ENCODE results near the gene FYB1. TPM values are rescaled to one million over a fixed set of nuclear protein-coding genes. Genes with fewer than 3 reads are reported as not detected.

The FYB1 gene
- total RNA-seq, 1 donor from 2014 or later: not detected

- H3K9me3 Mint-ChIP-seq: no peaks in the 10 kb centered on the region
- H3K27ac Mint-ChIP-seq (ENCODE audit: unreplicated experiment): no peak overlapping the region
Observed at GRCh38 chr5:39202597-39203274, 16.6 kb downstream of the FYB1 start.

GRCh38 chr5:39201781-39202596, 17.4 kb downstream of the FYB1 start:
- DNase-seq (ENCODE audit: low read depth, low spot score): no peak
- no peak overlapping the region for H3K4me3 Mint-ChIP-seq
- no peak for TF ChIP-seq CTCF (conservative IDR thresholded peaks at IDR 0.05)
- H3K4me1 Mint-ChIP-seq: peaks cover 7% of the 10 kb centered on the region
- H3K9me3 Mint-ChIP-seq: no peaks in the 10 kb centered on the region
- H3K27ac Mint-ChIP-seq (ENCODE audit: unreplicated experiment): no peak overlapping the region
- no peaks in the 10 kb centered on the region for H3K27me3 Mint-ChIP-seq (ENCODE audit: low read depth)
- no peaks in the 10 kb centered on the region for H3K36me3 Mint-ChIP-seq (ENCODE audit: low read depth)

More at GRCh38 chr5:39202597-39203274, 16.6 kb downstream of the FYB1 start:
- Mint-ChIP-seq H3K4me3 (no peak overlapping the region), H3K36me3 (ENCODE audit: low read depth) (no peaks in the 10 kb centered on the region), H3K4me1 (peaks cover 7% of the 10 kb centered on the region), H3K27me3 (ENCODE audit: low read depth) (no peaks in the 10 kb centered on the region)
- no peak for TF ChIP-seq CTCF (conservative IDR thresholded peaks at IDR 0.05)
- no peak for DNase-seq (ENCODE audit: low read depth, low spot score)

- DNase-seq (ENCODE audit: low read depth, low spot score): no peak
- Mint-ChIP-seq H3K27me3 (ENCODE audit: low read depth) (no peaks in the 10 kb centered on the region), H3K4me1 (peaks cover 12% of the 10 kb centered on the region), H3K27ac (ENCODE audit: unreplicated experiment) (no peak overlapping the region), H3K36me3 (ENCODE audit: low read depth) (no peaks in the 10 kb centered on the region), H3K4me3 (no peak overlapping the region), H3K9me3 (no peaks in the 10 kb centered on the region)
- no peak for TF ChIP-seq CTCF (conservative IDR thresholded peaks at IDR 0.05)
Observed at GRCh38 chr5:39201160-39201780, 18.1 kb downstream of the FYB1 start.

- Mint-ChIP-seq H3K27me3 (ENCODE audit: low read depth) (no peaks in the 10 kb centered on the region), H3K36me3 (ENCODE audit: low read depth) (no peaks in the 10 kb centered on the region), H3K4me3 (no peak overlapping the region), H3K27ac (ENCODE audit: unreplicated experiment) (no peak overlapping the region), H3K9me3 (no peaks in the 10 kb centered on the region), H3K4me1 (peaks cover 12% of the 10 kb centered on the region)
- DNase-seq (ENCODE audit: low read depth, low spot score): no peak
- TF ChIP-seq CTCF (conservative IDR thresholded peaks at IDR 0.05): no peak
Observed at GRCh38 chr5:39200081-39200480, 19.3 kb downstream of the FYB1 start.

- Mint-ChIP-seq H3K4me1 (peaks cover 16% of the 10 kb centered on the region), H3K9me3 (no peaks in the 10 kb centered on the region), H3K36me3 (ENCODE audit: low read depth) (no peaks in the 10 kb centered on the region), H3K27ac (ENCODE audit: unreplicated experiment) (no peak overlapping the region), H3K27me3 (ENCODE audit: low read depth) (no peaks in the 10 kb centered on the region), H3K4me3 (no peak overlapping the region)
- DNase-seq (ENCODE audit: low read depth, low spot score): no peak
- no peak for TF ChIP-seq CTCF (conservative IDR thresholded peaks at IDR 0.05)
Observed at GRCh38 chr5:39199335-39199734, 20.0 kb downstream of the FYB1 start.
